Subcutaneous abdominal adipose tissue (tissue), 5 donors: Measurements from ENCODE around the gene SH3RF3.
A peak's percentile ranks its signal among the peaks of the same experiment; 100 is the strongest.

Source experiments
- H3K27ac ChIP-seq: one replicate; pipeline ENCODE4 v1.7.0; 2013; ENCODE audit warnings: low read depth, mild to moderate bottlenecking, inconsistent platforms, low read length, moderate library complexity
- H3K27me3 ChIP-seq, 5 donors: one replicate each; pipeline ENCODE4 v1.7.0; 2013; ENCODE audit warnings: low read length in 5 of 5, inconsistent platforms in 1 of 5; ENCODE audit not compliant: control insufficient read depth in 5 of 5, insufficient read depth in 4 of 5
- H3K36me3 ChIP-seq, 5 donors: one replicate each; pipeline ENCODE4 v1.7.0; 2013; ENCODE audit warnings: low read length in 5 of 5; ENCODE audit not compliant: control insufficient read depth in 5 of 5, insufficient read depth in 5 of 5
- H3K4me1 ChIP-seq, 5 donors: one replicate each; pipeline ENCODE4 v1.7.0; 2013; ENCODE audit warnings: low read length in 5 of 5, mild to moderate bottlenecking in 3 of 5, moderate library complexity in 1 of 5; ENCODE audit not compliant: control insufficient read depth in 5 of 5, insufficient read depth in 5 of 5
- H3K4me3 ChIP-seq, 5 donors: one replicate each; pipeline ENCODE4 v1.7.0; 2013; ENCODE audit warnings: low read length in 5 of 5, low read depth in 1 of 5
- H3K9ac ChIP-seq, 5 donors: one replicate each; pipeline ENCODE4 v1.7.0; 2013; ENCODE audit warnings: low read length in 5 of 5, mild to moderate bottlenecking in 4 of 5, moderate library complexity in 3 of 5
- H3K9me3 ChIP-seq, 5 donors: one replicate each; pipeline ENCODE4 v1.7.0; 2013; ENCODE audit warnings: low read length in 5 of 5; ENCODE audit not compliant: control insufficient read depth in 5 of 5
- donor health status: healthy.
- donor health status: healthy.
- donor health status: healthy.
- donor health status: healthy.
- donor health status: healthy.

Gene SH3RF3

GRCh38 chr2:109185821-109186570 lies 57.0 kb downstream of the SH3RF3 start:
- no peaks in the 10 kb centered on the region for H3K27me3 ChIP-seq
- H3K4me1 ChIP-seq: peaks cover 5 to 26% (median 15%) of the 10 kb centered on the region in 5 donors
- no peaks in the 10 kb centered on the region for H3K9me3 ChIP-seq
- no peak overlapping the region for H3K4me3 ChIP-seq
- H3K9ac ChIP-seq: peak overlapping the region in 1 of 5 donors; percentile 6
- H3K27ac ChIP-seq: peak overlapping the region; percentile 80
- H3K36me3 ChIP-seq: no peaks in the 10 kb centered on the region

GRCh38 chr2:109186656-109187250 lies 57.7 kb downstream of the SH3RF3 start:
- Histone ChIP-seq H3K9me3 (no peaks in the 10 kb centered on the region), H3K4me1 (peaks cover 5 to 26% (median 15%) of the 10 kb centered on the region in 5 donors), H3K9ac (peak overlapping the region in 1 of 5 donors; percentile 6), H3K27me3 (no peaks in the 10 kb centered on the region), H3K27ac (peak overlapping the region; percentile 80), H3K4me3 (no peak overlapping the region), H3K36me3 (no peaks in the 10 kb centered on the region)

GRCh38 chr2:109187711-109188495 lies 58.9 kb downstream of the SH3RF3 start:
- Histone ChIP-seq H3K27ac (no peak overlapping the region), H3K9me3 (no peaks in the 10 kb centered on the region), H3K27me3 (no peaks in the 10 kb centered on the region), H3K4me3 (no peak overlapping the region), H3K4me1 (peaks cover 5 to 26% (median 15%) of the 10 kb centered on the region in 5 donors), H3K9ac (no peak overlapping the region), H3K36me3 (no peaks in the 10 kb centered on the region)

- Histone ChIP-seq H3K4me3 (no peak overlapping the region), H3K4me1 (peaks cover 5 to 26% (median 15%) of the 10 kb centered on the region in 5 donors), H3K9me3 (no peaks in the 10 kb centered on the region), H3K9ac (no peak overlapping the region), H3K36me3 (no peaks in the 10 kb centered on the region), H3K27ac (no peak overlapping the region), H3K27me3 (no peaks in the 10 kb centered on the region)
Measured at GRCh38 chr2:109188496-109188890, 59.5 kb downstream of the SH3RF3 start.

- Histone ChIP-seq H3K4me3 (no peak overlapping the region), H3K9ac (no peak overlapping the region), H3K27ac (no peak overlapping the region), H3K36me3 (no peaks in the 10 kb centered on the region), H3K4me1 (peaks cover 5 to 26% (median 15%) of the 10 kb centered on the region in 5 donors), H3K27me3 (no peaks in the 10 kb centered on the region), H3K9me3 (no peaks in the 10 kb centered on the region)
Measured at GRCh38 chr2:109188898-109189297, 59.9 kb downstream of the SH3RF3 start.

- Histone ChIP-seq H3K36me3 (no peaks in the 10 kb centered on the region), H3K27ac (no peak overlapping the region), H3K9me3 (no peaks in the 10 kb centered on the region), H3K9ac (no peak overlapping the region), H3K4me3 (no peak overlapping the region), H3K4me1 (peaks cover 5 to 22% (median 16%) of the 10 kb centered on the region in 5 donors), H3K27me3 (no peaks in the 10 kb centered on the region)
Measured at GRCh38 chr2:109189751-109190150, 60.7 kb downstream of the SH3RF3 start.

GRCh38 chr2:109193807-109194619 lies 65.0 kb downstream of the SH3RF3 start:
- Histone ChIP-seq H3K27ac (no peak overlapping the region), H3K4me1 (peaks cover 0 to 16% (median 14%) of the 10 kb centered on the region in 5 donors), H3K36me3 (no peaks in the 10 kb centered on the region), H3K27me3 (no peaks in the 10 kb centered on the region), H3K4me3 (no peak overlapping the region), H3K9ac (no peak overlapping the region), H3K9me3 (no peaks in the 10 kb centered on the region)

GRCh38 chr2:109194620-109194937 lies 65.6 kb downstream of the SH3RF3 start:
- H3K9ac ChIP-seq: no peak overlapping the region
- no peak overlapping the region for H3K27ac ChIP-seq

GRCh38 chr2:109195193-109196045 lies 66.4 kb downstream of the SH3RF3 start:
- Histone ChIP-seq H3K4me3 (no peak overlapping the region), H3K36me3 (no peaks in the 10 kb centered on the region), H3K27me3 (no peaks in the 10 kb centered on the region), H3K9me3 (no peaks in the 10 kb centered on the region), H3K9ac (no peak overlapping the region), H3K27ac (no peak overlapping the region), H3K4me1 (peaks cover 0 to 16% (median 14%) of the 10 kb centered on the region in 5 donors)

More at GRCh38 chr2:109194620-109194937, 65.6 kb downstream of the SH3RF3 start:
- no peaks in the 10 kb centered on the region for H3K27me3 ChIP-seq
- no peak overlapping the region for H3K4me3 ChIP-seq
- H3K4me1 ChIP-seq: peaks cover 0 to 16% (median 14%) of the 10 kb centered on the region in 5 donors
- no peaks in the 10 kb centered on the region for H3K9me3 ChIP-seq
- no peaks in the 10 kb centered on the region for H3K36me3 ChIP-seq
